Prostate gland (tissue), 2 donors: ENCODE results near the gene UCN2.

Experiments
- POLR2AphosphoS5 ChIP-seq: sonication (generic); formaldehyde crosslinking; IDR thresholded peaks from one replicate; pipeline ENCODE4 v1.6.1; 2017; ENCODE audit warnings: antibody characterized with exemption
- TF ChIP-seq, protein P1 (sequence below), 4 experiments: fragments of 200-600 bp in 2 of 4; fragments of 450-650 bp in 2 of 4; sonication (generic) in 2 of 4; IDR thresholded peaks; 1 replicate in 3 of 4; 2 replicates in 1 of 4; pipeline ENCODE4 v1.5.1; 2016 to 2019; ENCODE audit warnings: antibody characterized with exemption in 4 of 4, mild to moderate bottlenecking in 2 of 4, moderate library complexity in 2 of 4

DNA sequence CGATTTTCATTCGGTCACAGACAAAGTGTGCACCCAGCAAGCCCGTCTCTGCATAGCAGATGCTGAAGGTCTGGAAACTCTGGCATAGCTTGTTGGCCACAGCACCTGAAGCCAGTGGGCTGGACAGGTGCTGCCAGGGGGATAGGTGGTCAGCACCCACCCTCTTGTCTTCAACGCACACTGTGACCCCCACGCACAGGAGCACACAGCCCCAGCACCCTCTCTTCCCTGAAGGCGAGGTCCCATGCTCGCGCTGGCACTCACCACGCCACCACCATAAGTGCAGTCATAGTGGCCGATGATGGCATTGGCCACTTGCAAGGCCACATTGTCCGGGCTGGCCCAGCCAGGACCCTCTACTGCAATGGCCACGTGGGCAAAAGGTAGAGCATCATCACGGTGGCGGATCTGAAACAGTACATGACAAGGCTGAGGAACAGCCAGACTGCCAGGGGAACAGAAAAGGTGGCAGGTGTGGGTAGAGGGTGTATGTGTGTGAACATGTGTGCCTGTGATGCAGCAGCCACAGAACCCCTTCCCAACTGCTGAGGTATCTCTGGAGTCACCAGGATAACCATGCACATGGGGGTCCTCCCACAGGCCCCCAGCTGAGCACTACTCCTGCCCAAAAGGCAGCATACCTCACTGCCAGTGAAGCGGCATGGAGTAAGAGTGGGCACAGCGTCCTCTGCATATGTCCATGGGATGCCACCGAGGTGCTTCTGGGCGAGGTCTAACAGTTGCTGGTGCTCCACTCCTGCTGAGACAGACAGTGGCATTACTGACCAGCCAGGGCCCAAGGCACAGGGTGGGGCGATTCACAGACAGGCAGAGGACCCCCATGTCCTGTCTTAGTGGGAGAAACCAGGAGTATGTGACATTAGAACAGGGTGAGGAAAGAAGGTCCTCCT is 37.4 kb upstream of the UCN2 start:
- TF ChIP-seq, protein P1, sequence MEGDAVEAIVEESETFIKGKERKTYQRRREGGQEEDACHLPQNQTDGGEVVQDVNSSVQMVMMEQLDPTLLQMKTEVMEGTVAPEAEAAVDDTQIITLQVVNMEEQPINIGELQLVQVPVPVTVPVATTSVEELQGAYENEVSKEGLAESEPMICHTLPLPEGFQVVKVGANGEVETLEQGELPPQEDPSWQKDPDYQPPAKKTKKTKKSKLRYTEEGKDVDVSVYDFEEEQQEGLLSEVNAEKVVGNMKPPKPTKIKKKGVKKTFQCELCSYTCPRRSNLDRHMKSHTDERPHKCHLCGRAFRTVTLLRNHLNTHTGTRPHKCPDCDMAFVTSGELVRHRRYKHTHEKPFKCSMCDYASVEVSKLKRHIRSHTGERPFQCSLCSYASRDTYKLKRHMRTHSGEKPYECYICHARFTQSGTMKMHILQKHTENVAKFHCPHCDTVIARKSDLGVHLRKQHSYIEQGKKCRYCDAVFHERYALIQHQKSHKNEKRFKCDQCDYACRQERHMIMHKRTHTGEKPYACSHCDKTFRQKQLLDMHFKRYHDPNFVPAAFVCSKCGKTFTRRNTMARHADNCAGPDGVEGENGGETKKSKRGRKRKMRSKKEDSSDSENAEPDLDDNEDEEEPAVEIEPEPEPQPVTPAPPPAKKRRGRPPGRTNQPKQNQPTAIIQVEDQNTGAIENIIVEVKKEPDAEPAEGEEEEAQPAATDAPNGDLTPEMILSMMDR (IDR thresholded peaks at IDR 0.05), result no peak
- TF ChIP-seq POLR2AphosphoS5, result no peak
